HL-60 (cell line): ENCODE measurements around the gene LAMB3.

Experiments used
- DNase-seq, 2 experiments: peaks; one replicate each; pipeline ENCODE4 v3.0.0-alpha.2; 2010 to 2020; ENCODE audit warnings: low read depth in 1 of 2, low spot score in 1 of 2
- H3K27ac ChIP-seq: fragments of 250-450 bp; sonication (Bioruptor Pico); replicated peaks from 2 replicates; pipeline ENCODE4 v1.5.1; 2020; ENCODE audit warnings: mild to moderate bottlenecking, moderate library complexity
- H3K27me3 ChIP-seq: fragments of 250-450 bp; sonication (Bioruptor Pico); 2 replicates; pipeline ENCODE4 v1.5.1; 2021; ENCODE audit warnings: mild to moderate bottlenecking, moderate library complexity; ENCODE audit not compliant: insufficient read depth, poor library complexity, severe bottlenecking
- H3K4me3 ChIP-seq: replicated peaks from 2 replicates; pipeline ENCODE4 v1.5.1; 2011; ENCODE audit warnings: mild to moderate bottlenecking, control low read depth, low read length; ENCODE audit not compliant: insufficient read depth
- CTCF ChIP-seq: IDR thresholded peaks from one replicate; pipeline ENCODE4 v1.5.1; 2011; ENCODE audit warnings: low read length, control low read depth, inconsistent platforms; ENCODE audit not compliant: insufficient read depth
- GABPA ChIP-seq: IDR thresholded peaks from 2 replicates; pipeline ENCODE4 v1.6.1; 2012; ENCODE audit warnings: low read depth
- POLR2AphosphoS5 ChIP-seq: IDR thresholded peaks from 2 replicates; pipeline ENCODE4 v1.6.1; 2012; ENCODE audit warnings: low read depth
- REST ChIP-seq: IDR thresholded peaks from 2 replicates; pipeline ENCODE4 v1.6.1; 2012; ENCODE audit warnings: low read depth; ENCODE audit not compliant: insufficient replicate concordance
- SPI1 ChIP-seq: IDR thresholded peaks from 2 replicates; pipeline ENCODE4 v1.6.1; 2012; ENCODE audit warnings: low read depth, mild to moderate bottlenecking, borderline replicate concordance

The LAMB3 gene

DNA sequence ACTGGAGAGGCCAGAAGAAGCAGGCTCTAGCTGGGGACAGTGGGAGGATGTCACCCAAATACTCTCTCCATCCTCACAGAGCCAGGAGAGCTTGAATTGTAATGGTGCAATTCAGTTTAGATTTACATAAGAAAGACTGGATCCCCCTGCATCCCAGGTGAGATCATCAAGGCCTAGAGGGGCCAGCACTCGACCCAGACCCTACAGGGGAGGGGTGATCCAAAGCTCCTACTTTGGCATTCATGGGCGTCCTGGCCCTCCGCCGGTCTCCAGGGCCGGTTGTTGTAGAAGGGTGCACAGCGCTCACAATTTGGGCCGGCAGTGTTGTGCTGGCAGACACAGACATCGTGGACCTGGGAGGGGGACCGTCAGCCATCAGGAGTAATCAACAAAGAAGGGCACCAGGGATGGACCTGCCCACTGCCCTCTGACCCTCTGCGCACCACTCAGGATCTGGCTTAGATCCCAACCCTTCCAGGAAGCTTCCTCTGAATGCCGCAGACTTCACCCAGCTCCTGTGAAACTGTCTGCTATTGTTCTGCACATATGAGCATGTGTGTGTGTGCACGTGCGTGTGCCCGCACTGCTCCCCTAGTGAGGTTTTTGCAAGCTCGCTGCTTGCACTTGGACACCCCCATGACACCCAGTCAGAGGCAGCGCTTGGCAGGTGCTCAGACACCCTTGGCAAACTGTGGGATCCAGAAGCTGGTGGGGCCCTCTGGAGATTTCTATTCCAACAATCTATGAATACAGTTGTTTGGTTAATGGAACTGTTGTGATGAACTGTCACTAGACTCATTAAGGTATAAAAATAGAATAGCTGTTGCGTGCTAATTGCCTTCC, 21.6 kb downstream of the LAMB3 start:
- Histone ChIP-seq H3K27me3 (no peaks in the 10 kb centered on the region), H3K27ac (no peak overlapping the region), H3K4me3 (no peak overlapping the region)
- DNase-seq = no peak
- TF ChIP-seq SPI1 = no peak
- no peak for TF ChIP-seq GABPA
- no peak for TF ChIP-seq POLR2AphosphoS5
- TF ChIP-seq CTCF = no peak
- no peak for TF ChIP-seq REST

- no peak for DNase-seq
- TF ChIP-seq POLR2AphosphoS5 = no peak
- TF ChIP-seq CTCF = no peak
- no peak for TF ChIP-seq SPI1
- TF ChIP-seq REST = no peak
- TF ChIP-seq GABPA = no peak
- H3K4me3 ChIP-seq = no peak overlapping the region
- H3K27me3 ChIP-seq = no peaks in the 10 kb centered on the region
- H3K27ac ChIP-seq = no peak overlapping the region
Observed at GRCh38 chr1:209629621-209630382, 22.4 kb downstream of the LAMB3 start.

DNA sequence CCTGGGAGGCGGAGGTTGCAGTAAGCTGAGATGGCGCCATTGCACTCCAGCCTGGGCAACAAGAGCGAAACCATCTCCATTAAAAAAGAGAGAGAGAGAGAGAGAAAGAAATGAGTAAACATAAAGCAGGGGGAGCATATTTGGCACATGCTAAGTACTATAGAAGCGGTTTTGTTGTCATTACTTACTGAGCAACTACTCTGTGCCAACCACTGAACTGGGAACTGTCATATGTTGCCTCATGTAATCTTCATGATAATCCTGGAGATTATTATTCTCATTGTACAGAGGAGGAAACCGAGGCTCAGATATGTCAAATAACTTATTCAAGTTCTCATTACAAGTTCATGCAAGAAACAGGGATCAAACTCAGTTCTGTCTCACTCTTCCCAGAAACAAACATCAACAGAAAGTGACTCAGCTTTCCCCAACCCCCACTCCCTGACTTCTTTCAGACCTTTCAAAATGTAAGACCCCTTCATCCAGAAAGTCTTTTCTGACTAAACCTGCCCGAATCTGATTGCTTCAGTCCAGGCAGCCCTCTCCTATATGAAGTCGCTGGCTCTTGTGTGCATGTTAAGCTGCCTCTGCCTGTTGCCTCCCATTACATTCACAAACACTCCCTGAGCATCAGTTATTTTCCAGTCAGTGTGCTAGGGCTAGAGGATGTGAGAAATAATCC, 23.5 kb downstream of the LAMB3 start:
- TF ChIP-seq CTCF (no peak), GABPA (no peak), POLR2AphosphoS5 (no peak), REST (no peak), SPI1 (no peak)
- no peak for DNase-seq
- no peaks in the 10 kb centered on the region for H3K27me3 ChIP-seq
- H3K27ac ChIP-seq = no peak overlapping the region
- H3K4me3 ChIP-seq = no peak overlapping the region
